Panc1 (cell line): ENCODE measurements around the gene UPK2.
A peak's percentile ranks its signal among the peaks of the same experiment; 100 is the strongest.

Experiments
- CTCF ChIP-seq: fragments of 450-650 bp; IDR thresholded peaks from 2 replicates; pipeline ENCODE4 v1.5.1; 2017; ENCODE audit warnings: mild to moderate bottlenecking
- POLR2AphosphoS5 ChIP-seq: IDR thresholded peaks from 2 replicates; pipeline ENCODE4 v1.6.1; 2012; ENCODE audit warnings: mild to moderate bottlenecking, low read depth, low read length, moderate library complexity
- REST ChIP-seq, 2 experiments: IDR thresholded peaks; 2 replicates each; pipeline ENCODE4 v1.6.1; 2011 to 2012; ENCODE audit warnings: low read depth in 2 of 2, control low read depth in 1 of 2, low read length in 1 of 2, mild to moderate bottlenecking in 1 of 2, moderate library complexity in 1 of 2; ENCODE audit not compliant: insufficient read depth in 1 of 2
- SIN3A ChIP-seq: IDR thresholded peaks from 2 replicates; pipeline ENCODE4 v1.6.1; 2012; ENCODE audit warnings: low read depth, mild to moderate bottlenecking, low read length, moderate library complexity, borderline replicate concordance; ENCODE audit not compliant: insufficient read depth
- TCF7L2 ChIP-seq: IDR thresholded peaks from 2 replicates; pipeline ENCODE4 v1.6.1; 2011; ENCODE audit warnings: mild to moderate bottlenecking, low read depth, low read length, inconsistent platforms

GRCh38 chr11:118928101-118928869 is 27.8 kb upstream of the UPK2 start:
- peak; percentile 99 for TF ChIP-seq CTCF
- TF ChIP-seq POLR2AphosphoS5: no peak
- TF ChIP-seq REST (IDR thresholded peaks at IDR 0.05; ENCODE audit: insufficient read depth in 1 of 2, low read depth in 2 of 2, low read length in 1 of 2): peak; percentile 28 to 58; a peak in 2 of 4 replicates
- TF ChIP-seq TCF7L2: no peak
- no peak for TF ChIP-seq SIN3A
